ENCODE results near the gene RAPSN. TPM values are rescaled to one million over a fixed set of nuclear protein-coding genes. Genes with fewer than 3 reads are reported as not detected.

Gene RAPSN
- total RNA-seq, 4 donors from 2014 or later = 0.42 to 1.4 (median 0.70) TPM

DNA sequence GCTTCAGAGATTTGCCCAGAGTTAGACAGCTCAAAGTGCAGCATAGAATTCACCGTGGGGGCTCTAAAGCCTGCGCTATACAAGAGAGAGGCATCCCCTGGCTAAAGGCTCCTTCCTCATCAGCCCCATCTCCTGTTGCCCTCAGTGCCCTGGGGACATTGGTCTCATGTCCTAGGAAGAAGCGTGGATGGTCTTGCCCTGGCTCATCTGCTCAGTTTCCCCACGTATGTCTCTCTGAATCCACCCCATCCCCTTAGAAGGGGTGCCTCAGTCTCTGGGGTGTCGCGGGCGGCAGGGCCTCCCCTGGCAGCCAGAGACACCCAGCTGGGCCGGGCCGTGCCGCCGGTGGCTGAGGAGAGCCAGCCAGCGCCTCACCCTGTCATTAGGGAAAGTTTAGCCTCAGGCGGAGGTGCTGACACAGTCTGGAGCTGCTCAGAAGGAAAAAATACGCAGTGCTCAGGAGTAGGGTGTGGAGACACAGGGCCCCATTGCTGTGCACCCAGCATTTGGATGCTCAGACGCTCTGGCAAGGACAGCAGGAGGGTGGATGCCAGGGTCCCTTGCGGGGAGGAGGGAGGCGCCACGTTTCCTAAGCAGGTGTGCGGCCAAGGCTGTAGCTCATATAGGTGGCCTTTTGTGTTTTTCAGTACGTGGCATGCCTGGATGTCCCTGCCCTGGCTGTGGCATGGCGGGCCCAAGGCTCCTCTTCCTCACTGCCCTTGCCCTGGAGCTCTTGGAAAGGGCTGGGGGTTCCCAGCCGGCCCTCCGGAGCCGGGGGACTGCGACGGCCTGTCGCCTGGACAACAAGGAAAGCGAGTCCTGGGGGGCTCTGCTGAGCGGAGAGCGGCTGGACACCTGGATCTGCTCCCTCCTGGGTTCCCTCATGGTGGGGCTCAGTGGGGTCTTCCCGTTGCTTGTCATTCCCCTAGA is 39.2 kb downstream of the RAPSN start:
- intact Hi-C loops (cut with DNase I) = loop anchor here (5.0 kb wide), 1 partner anchor 37 kb away; no protein-coding TSS in a partner anchor

DNA sequence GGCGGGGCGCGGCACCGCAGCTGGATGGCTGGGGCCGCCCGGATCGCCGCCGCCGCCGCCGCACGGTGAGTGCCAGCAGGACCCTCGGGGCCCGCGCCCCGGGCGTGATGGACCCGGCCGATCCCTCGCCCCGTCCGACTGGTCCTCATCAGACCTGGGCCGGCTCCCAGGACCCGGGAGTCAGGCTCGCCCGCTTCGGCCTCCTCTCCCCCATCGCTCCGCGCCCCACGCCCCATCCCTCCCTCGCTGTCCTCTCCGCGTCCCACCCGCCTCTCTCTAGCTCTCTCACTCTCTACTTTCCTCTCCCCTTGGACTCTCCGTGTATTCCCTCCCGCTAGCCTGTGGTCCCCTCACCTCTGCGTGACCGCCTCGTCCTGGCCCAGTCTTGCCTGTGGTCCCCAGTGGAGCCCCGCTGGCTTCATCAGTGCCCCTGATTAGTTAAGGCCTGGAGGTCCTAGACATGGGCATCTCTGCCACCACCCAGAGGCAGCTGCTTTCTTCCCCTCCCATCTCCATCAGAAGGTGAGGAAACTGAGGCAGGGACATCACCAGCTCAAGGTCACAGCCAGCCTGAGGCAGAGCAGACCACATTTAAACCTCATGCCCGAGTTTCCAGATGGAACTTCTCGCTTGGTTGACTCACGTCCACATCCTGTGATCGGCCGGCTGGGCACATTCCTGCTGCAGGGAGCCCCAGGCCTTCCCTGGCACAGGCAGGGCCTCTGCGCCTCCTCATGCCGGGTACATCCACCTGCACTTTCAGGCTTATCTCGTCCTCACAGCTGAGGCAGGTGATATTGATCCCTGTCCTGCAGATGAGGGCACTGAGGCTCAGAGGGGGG is 40.1 kb downstream of the RAPSN start:
- WGBS = 1% methylated on average over 14 of the region's 50 CpGs
- TF ChIP-seq EP300 (IDR thresholded peaks at IDR 0.05) (no peak), POLR2AphosphoS5 (IDR thresholded peaks at IDR 0.05) (peak; percentile 56), CTCF (IDR thresholded peaks at IDR 0.05) (no peak), POLR2A (IDR thresholded peaks at IDR 0.05; ENCODE audit: low read depth) (peak; percentile 6)
- intact Hi-C loops (cut with DNase I) = loop anchor here (5.0 kb wide), 1 partner anchor 37 kb away; no protein-coding TSS in a partner anchor

More for the DNA sequence above, 39.2 kb downstream of the RAPSN start:
- H3K27ac ChIP-seq (replicated peaks in 1 of 4) = peak overlapping the region; percentile 96 to 98 (median 98)
- no peaks in the 10 kb centered on the region for H3K27me3 ChIP-seq
- H3K36me3 ChIP-seq = peaks cover 24 to 46% (median 40%) of the 10 kb centered on the region in 4 donors
- no peak for TF ChIP-seq POLR2AphosphoS5 (IDR thresholded peaks at IDR 0.05)
- no peak for TF ChIP-seq CTCF (IDR thresholded peaks at IDR 0.05)
- TF ChIP-seq POLR2A (IDR thresholded peaks at IDR 0.05; ENCODE audit: low read depth) = no peak
- no peak for TF ChIP-seq EP300 (IDR thresholded peaks at IDR 0.05)
- DNase-seq (ENCODE audit: extremely low spot score) = no peak
- peaks cover 39 to 71% (median 68%) of the 10 kb centered on the region in 4 donors for H3K4me1 ChIP-seq
- WGBS = 90% methylated on average over 4 of the region's 31 CpGs
- H3K9me3 ChIP-seq = no peaks in the 10 kb centered on the region
- H3K4me3 ChIP-seq = peak overlapping the region; percentile 82 to 94 (median 88)

DNA sequence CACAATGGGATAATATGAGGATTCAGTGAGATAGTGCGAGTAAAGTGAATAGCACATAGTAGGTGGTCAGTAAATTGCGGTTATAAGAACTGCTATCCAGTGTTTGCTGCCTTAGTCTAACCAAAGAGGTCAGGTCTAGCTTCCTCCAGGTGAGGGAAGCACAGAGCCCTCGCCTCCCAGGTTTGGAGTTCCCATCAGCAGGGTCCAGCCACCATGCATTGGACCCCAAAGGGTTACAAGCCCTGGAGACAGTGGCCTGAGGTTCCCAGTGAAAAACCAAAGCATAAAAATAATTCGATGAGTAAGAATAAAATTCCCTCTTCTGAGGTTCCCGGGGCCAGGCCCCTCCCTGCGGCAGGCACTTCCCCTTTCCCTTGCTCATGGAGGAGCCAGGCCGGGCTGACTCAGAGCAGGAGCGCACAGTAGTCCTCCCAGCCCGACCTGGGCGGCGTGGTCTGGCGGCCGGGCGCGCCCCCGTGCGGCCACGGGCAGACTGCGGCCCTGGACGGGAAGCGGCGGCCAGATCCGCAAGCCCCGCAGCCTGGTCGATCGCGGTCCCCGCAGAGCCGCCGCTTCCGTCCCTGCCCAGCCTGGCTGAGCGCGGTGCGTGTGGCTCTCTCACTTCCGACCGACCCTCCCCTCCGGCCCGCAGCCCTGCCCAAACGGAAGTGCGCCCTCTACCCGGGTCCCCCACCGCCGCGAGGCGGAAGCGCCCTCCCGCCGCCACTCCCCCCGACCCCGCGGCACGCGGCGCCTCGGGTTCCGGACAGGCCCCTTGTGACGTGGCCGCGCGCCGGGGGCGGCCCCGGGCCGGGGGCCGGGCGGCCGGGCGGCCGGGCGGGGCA is 41.0 kb downstream of the RAPSN start, which contains the start of gene SLC39A13:
Gene SLC39A13, plus strand, starts transcription at position 845 of the 845 bp plus-strand sequence. CDS start 1,505 bp downstream, outside the sequence.
- Histone ChIP-seq H3K4me3 (peak within 1 kb of the TSS; percentile 82 to 94 (median 88)), H3K9me3 (no peaks in the 10 kb centered on the region), H3K36me3 (peaks cover 16 to 29% (median 23%) of the 10 kb centered on the region in 4 donors), H3K27me3 (no peaks in the 10 kb centered on the region), H3K27ac (replicated peaks in 1 of 4) (peak within 1 kb of the TSS; percentile 96 to 98 (median 98)), H3K4me1 (peaks cover 25 to 54% (median 51%) of the 10 kb centered on the region in 4 donors)
- 4% methylated on average over 24 of the region's 70 CpGs for WGBS
- TF ChIP-seq CTCF (IDR thresholded peaks at IDR 0.05) = peak; percentile 88 to 94 (median 91)
- peak; percentile 93 for TF ChIP-seq POLR2A (IDR thresholded peaks at IDR 0.05; ENCODE audit: low read depth)
- no peak for TF ChIP-seq EP300 (IDR thresholded peaks at IDR 0.05)
- TF ChIP-seq POLR2AphosphoS5 (IDR thresholded peaks at IDR 0.05) = peak; percentile 81 to 95
- DNase-seq (ENCODE audit: extremely low spot score) = peak; percentile 97
- intact Hi-C loops (cut with DNase I) = loop anchor here (5.0 kb wide), 1 partner anchor 36 kb away; no protein-coding TSS in a partner anchor

More for the DNA sequence above, 40.1 kb downstream of the RAPSN start:
- no peaks in the 10 kb centered on the region for H3K9me3 ChIP-seq
- peak overlapping the region; percentile 96 to 98 (median 98) for H3K27ac ChIP-seq (replicated peaks in 1 of 4)
- DNase-seq (ENCODE audit: extremely low spot score) = no peak
- H3K27me3 ChIP-seq = no peaks in the 10 kb centered on the region
- H3K4me3 ChIP-seq = peak overlapping the region; percentile 82 to 94 (median 88)
- peaks cover 31 to 62% (median 59%) of the 10 kb centered on the region in 4 donors for H3K4me1 ChIP-seq
- peaks cover 19 to 37% (median 31%) of the 10 kb centered on the region in 4 donors for H3K36me3 ChIP-seq

Data from esophagus muscularis mucosa (tissue), 4 donors.